GM21447 (cell line): ENCODE measurements around the gene HJURP.

Experiments
- ATAC-seq: cut with Tn5 transposase; IDR thresholded peaks from one replicate; pipeline ENCODE4 v1.9.1; 2021; ENCODE audit not compliant: unreplicated experiment

Gene HJURP

DNA sequence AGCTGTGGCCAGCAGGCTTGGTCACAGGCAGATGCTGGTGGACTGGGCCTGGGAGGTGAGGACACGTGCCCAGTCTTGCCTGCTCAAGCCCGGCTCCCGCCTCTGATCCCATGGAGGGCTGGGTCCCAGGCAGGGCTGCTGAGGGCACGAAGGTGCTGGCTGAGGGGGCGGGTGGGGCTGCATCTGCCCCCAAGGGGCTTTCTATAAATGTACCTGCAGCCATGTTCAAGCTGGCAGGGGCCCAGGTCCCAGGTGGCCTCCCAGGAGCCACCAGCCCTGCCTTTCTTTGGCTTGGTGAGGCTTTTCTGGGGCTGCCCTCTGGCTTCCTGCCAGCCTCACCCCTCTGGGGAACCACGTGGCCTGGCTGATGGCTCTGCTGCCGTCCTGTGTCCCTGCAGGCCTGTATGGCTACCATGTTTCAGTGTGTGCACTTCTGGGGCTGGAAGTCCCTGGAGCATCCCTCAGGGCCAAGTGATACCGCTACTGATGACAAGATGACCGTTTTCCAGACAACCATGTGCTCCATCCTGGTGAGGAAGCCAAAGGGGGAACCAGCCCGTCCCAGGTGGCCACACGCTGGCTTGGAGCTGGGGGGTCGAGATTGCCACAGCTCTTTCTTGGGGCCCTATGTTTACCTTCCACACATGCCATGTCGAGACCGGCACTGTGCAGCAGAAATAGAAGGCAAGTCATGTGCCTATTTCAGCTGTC is 23.2 kb downstream of the HJURP start:
- no peak for ATAC-seq

DNA sequence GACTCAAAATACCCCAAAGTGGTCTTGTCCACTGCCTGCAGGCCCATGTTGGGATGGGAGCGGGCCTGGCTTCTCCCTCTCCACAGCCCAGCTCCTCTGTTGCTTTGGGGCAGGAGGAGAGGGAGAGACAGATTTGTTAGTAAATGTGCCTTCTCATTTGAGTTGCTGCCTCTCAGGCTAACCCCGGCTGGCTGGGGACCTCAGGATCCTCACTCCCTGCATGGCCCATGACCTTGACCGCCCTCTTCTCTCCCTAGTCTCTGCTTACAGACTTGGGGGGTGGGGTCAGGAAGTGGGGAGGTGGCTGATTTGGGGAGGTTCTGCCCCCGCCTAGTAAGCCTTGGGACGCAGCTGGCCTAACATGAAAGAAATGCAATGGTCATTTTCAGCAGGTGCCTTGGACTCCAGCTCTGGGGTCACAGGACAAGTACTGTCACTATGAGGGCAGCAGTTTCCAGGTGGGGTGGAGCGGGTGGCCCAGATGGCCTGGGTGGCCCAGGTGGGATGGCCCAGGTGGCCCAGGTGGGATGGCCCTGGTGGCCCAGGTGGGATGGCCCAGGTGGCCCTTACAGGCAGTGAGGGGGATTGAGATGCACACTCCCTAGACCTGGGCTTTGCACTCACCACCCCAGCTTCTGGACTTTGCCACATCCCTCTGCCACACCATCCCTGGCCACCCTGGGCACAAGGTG is 24.1 kb downstream of the HJURP start:
- ATAC-seq, result no peak

- no peak for ATAC-seq
Observed at GRCh38 chr2:233829193-233830110, 24.9 kb downstream of the HJURP start.

DNA sequence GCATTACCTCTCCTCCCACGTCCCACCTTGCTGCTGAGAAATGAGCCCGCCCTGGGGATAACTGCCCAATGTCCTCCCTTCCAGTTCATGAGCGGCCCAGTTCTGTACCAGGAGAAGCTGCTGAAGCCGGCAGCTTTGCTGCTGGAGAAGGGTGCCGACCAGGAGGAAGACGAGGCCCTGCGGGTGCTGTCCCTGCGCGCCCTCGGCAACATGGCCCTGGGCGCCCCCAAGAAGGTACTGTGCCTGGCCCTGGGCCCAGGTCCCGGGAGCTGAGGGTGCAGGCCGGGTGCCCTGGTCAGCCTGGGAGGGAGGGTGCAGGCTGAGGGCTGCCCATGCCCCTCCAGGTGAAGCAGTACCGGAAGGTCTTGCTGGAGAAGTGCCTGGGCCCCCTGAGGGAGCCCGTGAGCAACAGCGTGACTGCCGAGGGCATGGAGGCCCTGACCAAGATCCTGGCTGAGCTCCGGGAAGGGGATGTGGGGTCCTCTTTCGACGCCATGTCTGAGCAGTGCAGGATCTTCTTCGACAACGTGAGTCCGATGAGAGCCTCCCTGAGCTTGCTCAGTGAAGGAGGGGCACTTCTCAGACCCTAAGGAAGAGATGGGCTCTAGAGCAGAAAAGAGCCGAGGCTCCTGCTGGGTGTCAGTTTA is 25.7 kb downstream of the HJURP start:
- no peak for ATAC-seq

- no peak for ATAC-seq
Observed at GRCh38 chr2:233824373-233824772, 30.0 kb downstream of the HJURP start.

DNA sequence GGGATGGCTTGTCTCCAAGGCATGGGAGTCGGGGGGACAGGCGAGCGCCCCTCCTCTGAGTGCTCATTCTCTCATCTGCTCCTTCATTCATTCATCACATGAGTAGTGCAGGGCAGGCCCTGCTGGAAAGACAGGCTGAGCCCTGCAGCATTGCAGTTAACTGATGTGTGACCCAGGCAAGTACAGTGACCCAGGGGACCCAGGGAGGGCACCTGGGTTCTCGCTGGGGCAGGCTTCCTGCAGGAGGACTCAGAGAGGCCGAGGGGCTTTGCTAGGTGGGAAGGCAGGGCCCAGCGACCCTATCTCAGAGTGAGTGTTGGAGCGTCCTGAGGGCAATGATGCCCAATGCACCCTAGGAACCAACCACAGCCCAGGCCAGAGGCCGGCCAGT is 30.6 kb downstream of the HJURP start:
- no peak for ATAC-seq

- no peak for ATAC-seq
Observed at GRCh38 chr2:233822781-233823730, 31.3 kb downstream of the HJURP start.

- no peak for ATAC-seq
Observed at GRCh38 chr2:233822101-233822771, 32.1 kb downstream of the HJURP start.

DNA sequence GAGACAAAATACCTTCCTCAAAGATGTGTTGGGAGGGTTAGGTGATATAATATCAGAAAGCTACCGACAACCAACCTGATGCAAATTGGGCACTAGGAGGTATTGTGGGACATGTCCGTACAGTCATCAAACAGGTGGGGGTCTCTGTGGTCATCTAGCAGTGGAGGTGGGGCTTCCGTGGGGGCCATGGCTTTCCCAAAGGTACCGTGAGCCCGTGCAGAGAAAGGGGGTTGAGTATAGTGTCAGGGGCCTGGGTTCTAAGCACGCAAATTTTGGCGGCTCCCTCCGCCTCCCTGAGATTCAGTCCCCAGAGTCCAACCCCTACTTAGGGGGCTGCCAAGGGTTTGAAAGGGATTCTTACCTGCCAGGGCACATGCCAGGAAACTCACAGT is 32.6 kb downstream of the HJURP start:
- no peak for ATAC-seq

DNA sequence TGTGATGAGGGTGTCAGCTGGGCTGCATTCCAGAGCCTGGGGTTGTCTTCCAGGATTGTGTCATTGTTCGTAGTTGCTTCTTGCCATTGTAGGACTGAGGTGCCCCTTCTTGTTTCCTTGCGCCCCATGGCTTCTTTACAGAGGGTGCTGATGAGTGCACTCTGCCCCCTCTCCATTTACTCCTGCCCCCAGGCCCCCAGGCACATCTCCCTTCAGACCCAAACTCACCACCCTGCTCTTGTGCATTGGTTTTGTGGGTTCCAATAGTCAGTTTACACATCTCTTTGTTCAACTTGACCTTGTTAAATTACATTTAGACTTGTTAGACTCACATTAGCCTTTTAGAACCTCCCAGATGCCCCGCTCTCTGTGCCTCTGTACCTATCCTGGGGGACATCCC is 33.1 kb downstream of the HJURP start:
- ATAC-seq, result no peak

- ATAC-seq, result no peak
Observed at GRCh38 chr2:233820774-233821105, 33.6 kb downstream of the HJURP start.

DNA sequence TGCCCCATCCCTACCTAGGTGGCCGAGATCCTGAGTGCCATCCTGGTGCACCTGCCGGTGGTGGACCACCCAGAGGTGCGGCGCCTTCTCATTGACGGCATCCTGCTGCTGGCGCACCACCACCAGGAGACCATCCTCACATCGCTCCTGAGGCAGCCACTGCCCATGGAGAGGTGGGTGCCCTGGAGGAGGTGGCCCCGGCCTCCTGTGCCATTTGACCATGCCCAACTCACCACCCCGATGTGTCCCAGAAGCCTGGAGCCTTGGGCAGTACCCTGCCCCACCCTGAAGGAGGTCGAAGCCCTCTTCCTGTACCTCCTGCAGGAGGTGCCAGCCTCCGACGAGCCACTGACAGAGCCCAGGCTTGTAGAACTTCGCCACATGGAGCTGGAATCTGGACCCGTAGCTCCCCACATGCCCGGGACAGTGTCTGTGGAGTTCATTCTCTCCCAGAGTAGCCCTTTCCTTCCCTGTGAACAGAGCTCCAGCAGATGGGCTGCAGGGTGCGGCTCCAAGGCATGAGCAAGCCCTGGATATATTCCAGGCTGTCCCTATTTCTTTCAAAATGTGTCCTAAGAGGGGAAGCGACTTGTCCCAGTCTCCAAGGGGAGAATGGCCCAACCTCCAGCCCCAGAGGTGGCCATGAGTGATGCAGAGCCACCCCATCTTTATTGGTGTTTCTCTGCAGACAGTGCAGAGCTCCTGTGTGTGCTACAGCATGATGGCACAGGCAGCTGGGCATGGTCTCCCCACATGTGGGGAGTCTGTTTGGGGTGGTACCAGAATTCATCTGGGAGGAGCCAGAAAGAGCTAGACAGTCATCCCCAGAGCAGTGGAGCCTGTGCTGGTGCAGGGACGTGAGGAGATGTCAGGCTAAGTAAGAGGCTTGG is 34.2 kb downstream of the HJURP start:
- no peak for ATAC-seq

GRCh38 chr2:233818639-233819621 is 35.4 kb downstream of the HJURP start:
- no peak for ATAC-seq

GRCh38 chr2:233817995-233818638 is 36.2 kb downstream of the HJURP start:
- no peak for ATAC-seq

- no peak for ATAC-seq
Observed at GRCh38 chr2:233817361-233817911, 36.9 kb downstream of the HJURP start.

DNA sequence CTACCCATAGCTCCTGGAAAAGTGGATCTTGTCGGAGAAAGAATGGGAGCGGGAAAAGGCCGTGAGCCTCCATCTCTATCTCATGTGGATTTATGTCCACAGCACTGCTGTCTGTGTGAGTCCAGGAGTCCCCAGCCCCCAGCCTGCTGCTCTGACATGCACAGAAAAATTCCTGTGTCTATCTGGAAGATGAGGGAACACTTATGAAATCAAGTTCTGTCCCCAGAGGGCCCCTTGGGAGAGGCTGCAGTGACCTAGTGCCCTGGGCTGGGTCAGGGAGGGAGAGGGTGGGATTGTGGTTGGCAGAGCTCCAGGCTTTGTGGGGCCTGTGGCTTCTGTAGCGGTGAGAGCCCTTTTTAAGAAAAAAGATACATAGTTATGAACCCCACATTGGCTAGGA is 37.6 kb downstream of the HJURP start:
- ATAC-seq, result no peak

DNA sequence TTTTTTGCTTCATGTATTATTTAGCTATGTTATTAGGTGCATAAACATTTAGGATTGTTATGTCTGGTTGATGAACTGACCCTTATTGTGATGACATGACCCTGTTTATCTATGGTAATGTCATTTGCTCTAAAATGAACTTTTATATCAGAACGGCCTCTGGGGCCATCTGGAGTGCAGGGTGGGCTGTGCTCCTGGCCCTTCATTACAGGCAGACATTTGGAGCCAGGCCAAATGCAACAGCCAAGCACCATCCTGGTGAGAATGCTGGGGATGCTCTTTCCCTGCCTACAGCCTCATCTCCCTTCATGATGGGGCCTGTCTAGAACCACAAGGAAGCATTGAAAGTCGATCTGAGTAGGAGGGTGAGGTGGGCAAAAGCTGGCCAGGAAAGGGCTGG is 38.0 kb downstream of the HJURP start:
- ATAC-seq, result no peak
